Gastroesophageal sphincter (tissue), 3 donors: ENCODE results near the gene OTOG.

Source experiments
- POLR2A ChIP-seq, 2 donors: fragments of 450-650 bp; IDR thresholded peaks; one replicate each; pipeline ENCODE4 v1.6.1; 2017; ENCODE audit warnings: antibody characterized with exemption in 2 of 2, mild to moderate bottlenecking in 2 of 2, moderate library complexity in 1 of 2
- POLR2AphosphoS5 ChIP-seq: sonication (generic); formaldehyde crosslinking; IDR thresholded peaks from one replicate; pipeline ENCODE4 v1.6.1; 2017; ENCODE audit warnings: antibody characterized with exemption
- TF ChIP-seq, protein P1 (sequence below), 4 experiments: fragments of 200-600 bp in 2 of 4; fragments of 450-650 bp in 2 of 4; sonication (generic) in 1 of 4; IDR thresholded peaks; one replicate each; pipeline ENCODE4 v1.5.1; 2017 to 2019; ENCODE audit warnings: antibody characterized with exemption in 4 of 4, mild to moderate bottlenecking in 2 of 4, moderate library complexity in 2 of 4

DNA sequence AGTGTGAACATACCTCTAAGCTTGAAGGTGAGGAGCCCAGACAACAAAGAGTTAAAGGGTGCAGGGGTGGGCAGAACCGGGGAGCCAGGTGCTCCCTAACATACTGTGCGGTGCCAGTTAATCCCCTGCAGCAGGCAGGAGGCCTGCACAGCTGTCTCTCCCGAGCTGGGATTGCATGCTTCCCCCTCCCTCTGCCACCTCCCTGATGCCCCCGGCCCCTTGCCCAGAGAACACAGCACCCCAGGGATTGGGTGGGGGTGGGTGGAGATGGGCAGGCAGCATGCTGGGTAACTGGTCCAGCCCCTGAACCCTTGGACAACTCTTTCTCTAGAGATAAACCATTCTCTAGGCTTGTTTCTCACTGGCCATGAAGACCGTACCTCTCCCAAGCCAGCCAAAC, 104.6 kb downstream of the OTOG start:
- TF ChIP-seq POLR2A (IDR thresholded peaks at IDR 0.05) (no peak), POLR2AphosphoS5 (no peak)
- TF ChIP-seq, protein P1, sequence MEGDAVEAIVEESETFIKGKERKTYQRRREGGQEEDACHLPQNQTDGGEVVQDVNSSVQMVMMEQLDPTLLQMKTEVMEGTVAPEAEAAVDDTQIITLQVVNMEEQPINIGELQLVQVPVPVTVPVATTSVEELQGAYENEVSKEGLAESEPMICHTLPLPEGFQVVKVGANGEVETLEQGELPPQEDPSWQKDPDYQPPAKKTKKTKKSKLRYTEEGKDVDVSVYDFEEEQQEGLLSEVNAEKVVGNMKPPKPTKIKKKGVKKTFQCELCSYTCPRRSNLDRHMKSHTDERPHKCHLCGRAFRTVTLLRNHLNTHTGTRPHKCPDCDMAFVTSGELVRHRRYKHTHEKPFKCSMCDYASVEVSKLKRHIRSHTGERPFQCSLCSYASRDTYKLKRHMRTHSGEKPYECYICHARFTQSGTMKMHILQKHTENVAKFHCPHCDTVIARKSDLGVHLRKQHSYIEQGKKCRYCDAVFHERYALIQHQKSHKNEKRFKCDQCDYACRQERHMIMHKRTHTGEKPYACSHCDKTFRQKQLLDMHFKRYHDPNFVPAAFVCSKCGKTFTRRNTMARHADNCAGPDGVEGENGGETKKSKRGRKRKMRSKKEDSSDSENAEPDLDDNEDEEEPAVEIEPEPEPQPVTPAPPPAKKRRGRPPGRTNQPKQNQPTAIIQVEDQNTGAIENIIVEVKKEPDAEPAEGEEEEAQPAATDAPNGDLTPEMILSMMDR (IDR thresholded peaks at IDR 0.05), result no peak
